Psoas muscle (tissue), 8 donors: ENCODE data around the gene CRYGB. TPM values are rescaled to one million over a fixed set of nuclear protein-coding genes. Genes with fewer than 3 reads are reported as not detected.

ENCODE experiments used
- ATAC-seq, 4 donors: fragments of 200-7000 bp; cut with Tn5 transposase; one replicate each; pipeline ENCODE4 v1.9.1; 2020; ENCODE audit warnings: moderate library complexity in 3 of 4, mild to moderate bottlenecking in 2 of 4
- DNase-seq, 2 donors: peaks; one replicate each; pipeline ENCODE4 v3.0.0-alpha.2; 2020
- H3K27ac ChIP-seq: fragments of 200-600 bp; one replicate; pipeline ENCODE4 v1.8.0; 2022
- H3K27me3 ChIP-seq, 3 donors: fragments of 200-600 bp in 1 of 3; one replicate each; pipeline versions ENCODE4 v1.6.1 to v1.8.0; 2013 to 2022; ENCODE audit warnings: low read length in 2 of 3, mild to moderate bottlenecking in 2 of 3, moderate library complexity in 1 of 3; ENCODE audit not compliant: insufficient read depth in 3 of 3
- H3K36me3 ChIP-seq, 2 donors: fragments of 200-600 bp in 1 of 2; one replicate each; pipeline versions ENCODE4 v1.6.1 to v1.8.0; 2013 to 2022; ENCODE audit warnings: low read depth in 1 of 2, mild to moderate bottlenecking in 1 of 2, moderate library complexity in 1 of 2; ENCODE audit not compliant: insufficient read depth in 1 of 2
- H3K4me1 ChIP-seq: fragments of 200-600 bp; one replicate; pipeline ENCODE4 v1.8.0; 2022
- H3K4me3 ChIP-seq: fragments of 200-600 bp; one replicate; pipeline ENCODE4 v1.8.0; 2022; ENCODE audit warnings: mild to moderate bottlenecking
- H3K9me3 ChIP-seq: fragments of 200-600 bp; one replicate; pipeline ENCODE4 v1.8.0; 2022
- CTCF ChIP-seq: fragments of 200-600 bp; IDR thresholded peaks from one replicate; pipeline ENCODE4 v1.8.0; 2022; ENCODE audit warnings: antibody characterized with exemption
- WGBS, 3 donors: extraction: QIAGEN DNeasy Blood & Tissue Kit; methylation state at CpG; one replicate each; pipeline versions ENCODE4 v1.1.6 to v1.1.7; 2013; 5-methylcytosine and 5-hydroxymethylcytosine counted together
- intact Hi-C, 2 donors: fragments of 100-400 bp; cut with DNase I; formaldehyde crosslinking; loops; one replicate each; pipeline versions ENCODE4 v1.11.0 to v1.14.2; 2022
- polyA plus RNA-seq, 3 donors: library from polyadenylated mRNA; stranded (reverse); fragments of 200-250 nt; gene quantifications; one replicate each; pipeline ENCODE4 v1.2.3, GENCODE V29; 2013
- total RNA-seq, 4 donors: library from RNA; stranded (reverse); fragmentation: NEBNext Ultra II Directional in 2 of 4; extraction: Animal tissue kit (Norgen Biotek cat#: 25700) in 2 of 4; gene quantifications; one replicate each; pipeline versions ENCODE4 v1.2.1 to v1.2.4, GENCODE V29; 2021 to 2023
- donor health status: healthy with polysubstance abuse.
- donor health status: DM: no; HTN: no; CAD: no; lungs with moderate emphysema.
- donor health status: Bipolar disorder and iron deficiency.
- donor health status: healthy.
- donor health status: DM: yes; HTN: yes; CAD: no.
- donor health status: DM: no; HTN: no; CAD: no.
- donor health status: DM: no; HTN: no; CAD: no.
- donor health status: DM: yes; HTN: yes; CAD: no.

The CRYGB gene
- total and polyA plus RNA-seq, 7 donors = not detected

GRCh38 chr2:208163489-208163888, 17.5 kb upstream of the CRYGB start, which contains the start of gene CRYGA:
Gene CRYGA (minus strand): TSS chr2:208163589. CDS start chr2:208163556, 33 bp downstream.
- 63 to 71% (median 67%) methylated on average over 2 of the region's 2 CpGs for WGBS, 3 donors
- DNase-seq = no peak

GRCh38 chr2:208156439-208156838, 10.5 kb upstream of the CRYGB start:
- ATAC-seq = no peak

More at GRCh38 chr2:208163489-208163888, 17.5 kb upstream of the CRYGB start, which contains the start of gene CRYGA:
- intact Hi-C loops = no loop called here
- Histone ChIP-seq H3K27ac (no peak within 1 kb of the TSS), H3K36me3 (no peaks in the 10 kb centered on the region), H3K9me3 (no peaks in the 10 kb centered on the region), H3K4me3 (no peak within 1 kb of the TSS), H3K4me1 (no peaks in the 10 kb centered on the region), H3K27me3 (no peaks in the 10 kb centered on the region)
- no peak for ATAC-seq
- TF ChIP-seq CTCF = no peak

GRCh38 chr2:208153156-208153555, 7.2 kb upstream of the CRYGB start:
- no peak for DNase-seq
- no peak overlapping the region for H3K27ac ChIP-seq
- intact Hi-C loops = no loop called here
- H3K4me3 ChIP-seq = no peak overlapping the region
- H3K36me3 ChIP-seq = no peaks in the 10 kb centered on the region
- no peaks in the 10 kb centered on the region for H3K9me3 ChIP-seq
- no peaks in the 10 kb centered on the region for H3K27me3 ChIP-seq
- ATAC-seq = no peak
- H3K4me1 ChIP-seq = no peaks in the 10 kb centered on the region
- no peak for TF ChIP-seq CTCF

More at GRCh38 chr2:208156439-208156838, 10.5 kb upstream of the CRYGB start:
- Histone ChIP-seq H3K9me3 (no peaks in the 10 kb centered on the region), H3K27ac (no peak overlapping the region), H3K4me1 (no peaks in the 10 kb centered on the region), H3K36me3 (no peaks in the 10 kb centered on the region), H3K4me3 (no peak overlapping the region), H3K27me3 (no peaks in the 10 kb centered on the region)
- WGBS, 3 donors = 64 to 75% (median 70%) methylated on average over 2 of the region's 2 CpGs
- TF ChIP-seq CTCF = no peak
- intact Hi-C loops = no loop called here
- no peak for DNase-seq

GRCh38 chr2:208150956-208151355, 5.0 kb upstream of the CRYGB start:
- ATAC-seq (no peak), DNase-seq (no peak)
- no peak overlapping the region for H3K4me3 ChIP-seq
- no peak overlapping the region for H3K27ac ChIP-seq
- H3K27me3 ChIP-seq = no peaks in the 10 kb centered on the region
- no peak for TF ChIP-seq CTCF
- WGBS, 3 donors = 82 to 100% (median 93%) methylated on average over 1 of the region's 1 CpG
- no peaks in the 10 kb centered on the region for H3K36me3 ChIP-seq
- H3K9me3 ChIP-seq = no peaks in the 10 kb centered on the region
- no peaks in the 10 kb centered on the region for H3K4me1 ChIP-seq
- intact Hi-C loops = no loop called here

GRCh38 chr2:208150094-208150493, 4.1 kb upstream of the CRYGB start:
- Histone ChIP-seq H3K36me3 (no peaks in the 10 kb centered on the region), H3K9me3 (no peaks in the 10 kb centered on the region), H3K27ac (no peak overlapping the region), H3K4me1 (no peaks in the 10 kb centered on the region), H3K4me3 (no peak overlapping the region), H3K27me3 (no peaks in the 10 kb centered on the region)
- no peak for DNase-seq
- intact Hi-C loops = no loop called here
- ATAC-seq = no peak
- no peak for TF ChIP-seq CTCF
